ENCODE measurements around the gene BCAP29. TPM values are rescaled to one million over a fixed set of nuclear protein-coding genes. Genes with fewer than 3 reads are reported as not detected.
"Not testable (repeated sequence)": the region's sequence is repeated elsewhere in the genome, so short reads cannot be mapped to it uniquely, and the experiment has no call there.

The BCAP29 gene
- total RNA-seq: 34.9 and 38.5 TPM in 2 replicates
- long read RNA-seq, full-length matches to known transcripts: 36 of 63 reads
- long read RNA-seq, partial matches to known transcripts: 12 of 63 reads
- long read RNA-seq, other reads (novel, unspliced or antisense): 15 of 63 reads

GRCh38 chr7:107579885-107580715 lies at the start of gene BCAP29:
Gene BCAP29, plus strand, starts transcription at chr7:107580246. Its CDS starts 527 bp downstream, at chr7:107580773.
- Mint-ChIP-seq H3K36me3 (ENCODE audit: insufficient read depth) (peaks cover 6% of the 10 kb centered on the region), H3K4me3 (ENCODE audit: low read depth) (peak within 1 kb of the TSS; percentile 92), H3K4me1 (ENCODE audit: low read depth) (peaks cover 8% of the 10 kb centered on the region), H3K9me3 (ENCODE audit: low read depth) (no peaks in the 10 kb centered on the region), H3K27me3 (no peaks in the 10 kb centered on the region), H3K27ac (peak within 1 kb of the TSS; percentile 96)
- TF ChIP-seq CTCF (IDR thresholded peaks at IDR 0.05; ENCODE audit: unreplicated experiment): peak; percentile 47
- peak; percentile 68 for DNase-seq (ENCODE audit: low spot score, unreplicated experiment)

GRCh38 chr7:107530751-107531150 lies 49.3 kb upstream of the BCAP29 start:
- H3K4me3 Mint-ChIP-seq (ENCODE audit: low read depth): no peak overlapping the region
- H3K4me1 Mint-ChIP-seq (ENCODE audit: low read depth): peaks cover 1% of the 10 kb centered on the region
- H3K9me3 Mint-ChIP-seq (ENCODE audit: low read depth): peaks cover 12% of the 10 kb centered on the region
- peaks cover 28% of the 10 kb centered on the region for H3K36me3 Mint-ChIP-seq (ENCODE audit: insufficient read depth)
- DNase-seq (ENCODE audit: low spot score, unreplicated experiment): no peak
- TF ChIP-seq CTCF (IDR thresholded peaks at IDR 0.05; ENCODE audit: unreplicated experiment): no peak
- H3K27ac Mint-ChIP-seq: no peak overlapping the region
- H3K27me3 Mint-ChIP-seq: no peaks in the 10 kb centered on the region

GRCh38 chr7:107534139-107534538 lies 45.9 kb upstream of the BCAP29 start:
- H3K4me3 Mint-ChIP-seq (ENCODE audit: low read depth): no peak overlapping the region
- no peaks in the 10 kb centered on the region for H3K27me3 Mint-ChIP-seq
- no peak for DNase-seq (ENCODE audit: low spot score, unreplicated experiment)
- H3K4me1 Mint-ChIP-seq (ENCODE audit: low read depth): peaks cover 4% of the 10 kb centered on the region
- no peak for TF ChIP-seq CTCF (IDR thresholded peaks at IDR 0.05; ENCODE audit: unreplicated experiment)
- peaks cover 37% of the 10 kb centered on the region for H3K36me3 Mint-ChIP-seq (ENCODE audit: insufficient read depth)
- peaks cover 19% of the 10 kb centered on the region for H3K9me3 Mint-ChIP-seq (ENCODE audit: low read depth)
- H3K27ac Mint-ChIP-seq: no peak overlapping the region

GRCh38 chr7:107537228-107537627 lies 42.8 kb upstream of the BCAP29 start:
- Mint-ChIP-seq H3K9me3 (ENCODE audit: low read depth) (peaks cover 19% of the 10 kb centered on the region), H3K36me3 (ENCODE audit: insufficient read depth) (peaks cover 38% of the 10 kb centered on the region)
- H3K4me1 Mint-ChIP-seq (ENCODE audit: low read depth); H3K27ac Mint-ChIP-seq; H3K27me3 Mint-ChIP-seq; DNase-seq (ENCODE audit: low spot score, unreplicated experiment); H3K4me3 Mint-ChIP-seq (ENCODE audit: low read depth): not testable (repeated sequence)

GRCh38 chr7:107538001-107538400 lies 42.0 kb upstream of the BCAP29 start:
- Mint-ChIP-seq H3K36me3 (ENCODE audit: insufficient read depth) (peaks cover 39% of the 10 kb centered on the region), H3K4me3 (ENCODE audit: low read depth) (no peak overlapping the region), H3K27me3 (no peaks in the 10 kb centered on the region), H3K27ac (peak overlapping the region; percentile 69), H3K4me1 (ENCODE audit: low read depth) (peaks cover 4% of the 10 kb centered on the region), H3K9me3 (ENCODE audit: low read depth) (peaks cover 19% of the 10 kb centered on the region)
- TF ChIP-seq CTCF (IDR thresholded peaks at IDR 0.05; ENCODE audit: unreplicated experiment): no peak
- DNase-seq (ENCODE audit: low spot score, unreplicated experiment): no peak

Data from progenitor cell of endocrine pancreas (in vitro differentiated cells).